Measurements from ENCODE around the gene CDH11.

Gene CDH11

GRCh38 chr16:64910356-64910755, 211.5 kb downstream of the CDH11 start:
- H3K36me3 ChIP-seq (ENCODE audit: control insufficient read depth, insufficient read depth, low read length): no peaks in the 10 kb centered on the region
- H3K4me1 ChIP-seq (ENCODE audit: control insufficient read depth, insufficient read depth, low read length, poor library complexity, severe bottlenecking): no peaks in the 10 kb centered on the region
- no peak overlapping the region for H3K4me3 ChIP-seq (ENCODE audit: insufficient read depth, low read depth, low read length, poor library complexity, severe bottlenecking)
- no peak overlapping the region for H3K27ac ChIP-seq (ENCODE audit: insufficient read depth, low read length, poor library complexity, severe bottlenecking)
- no peaks in the 10 kb centered on the region for H3K9me3 ChIP-seq (ENCODE audit: control insufficient read depth, low read length)
- no peak for DNase-seq
- no peaks in the 10 kb centered on the region for H3K27me3 ChIP-seq (replicated peaks; ENCODE audit: control insufficient read depth, insufficient read depth, low read length, poor library complexity, severe bottlenecking)

- H3K4me3 ChIP-seq (ENCODE audit: insufficient read depth, low read depth, low read length, poor library complexity, severe bottlenecking): no peak overlapping the region
- no peak overlapping the region for H3K27ac ChIP-seq (ENCODE audit: insufficient read depth, low read length, poor library complexity, severe bottlenecking)
- no peaks in the 10 kb centered on the region for H3K36me3 ChIP-seq (ENCODE audit: control insufficient read depth, insufficient read depth, low read length)
- no peaks in the 10 kb centered on the region for H3K9me3 ChIP-seq (ENCODE audit: control insufficient read depth, low read length)
- no peaks in the 10 kb centered on the region for H3K27me3 ChIP-seq (replicated peaks; ENCODE audit: control insufficient read depth, insufficient read depth, low read length, poor library complexity, severe bottlenecking)
- DNase-seq: no peak
- H3K4me1 ChIP-seq (ENCODE audit: control insufficient read depth, insufficient read depth, low read length, poor library complexity, severe bottlenecking): no peaks in the 10 kb centered on the region
These were observed 214.0 kb downstream of the CDH11 start for GRCh38 chr16:64907844-64908243.

GRCh38 chr16:64903770-64904169, 218.1 kb downstream of the CDH11 start:
- DNase-seq: no peak
- Histone ChIP-seq H3K4me1 (ENCODE audit: control insufficient read depth, insufficient read depth, low read length, poor library complexity, severe bottlenecking) (no peaks in the 10 kb centered on the region), H3K4me3 (ENCODE audit: insufficient read depth, low read depth, low read length, poor library complexity, severe bottlenecking) (no peak overlapping the region), H3K27ac (ENCODE audit: insufficient read depth, low read length, poor library complexity, severe bottlenecking) (no peak overlapping the region), H3K27me3 (replicated peaks; ENCODE audit: control insufficient read depth, insufficient read depth, low read length, poor library complexity, severe bottlenecking) (no peaks in the 10 kb centered on the region), H3K36me3 (ENCODE audit: control insufficient read depth, insufficient read depth, low read length) (no peaks in the 10 kb centered on the region), H3K9me3 (ENCODE audit: control insufficient read depth, low read length) (peaks cover 6% of the 10 kb centered on the region)

GRCh38 chr16:64900517-64900916, 221.3 kb downstream of the CDH11 start:
- H3K27ac ChIP-seq (ENCODE audit: insufficient read depth, low read length, poor library complexity, severe bottlenecking): no peak overlapping the region
- no peaks in the 10 kb centered on the region for H3K4me1 ChIP-seq (ENCODE audit: control insufficient read depth, insufficient read depth, low read length, poor library complexity, severe bottlenecking)
- no peaks in the 10 kb centered on the region for H3K36me3 ChIP-seq (ENCODE audit: control insufficient read depth, insufficient read depth, low read length)
- H3K4me3 ChIP-seq (ENCODE audit: insufficient read depth, low read depth, low read length, poor library complexity, severe bottlenecking): no peak overlapping the region
- H3K27me3 ChIP-seq (replicated peaks; ENCODE audit: control insufficient read depth, insufficient read depth, low read length, poor library complexity, severe bottlenecking): no peaks in the 10 kb centered on the region
- no peak for DNase-seq
- peaks cover 6% of the 10 kb centered on the region for H3K9me3 ChIP-seq (ENCODE audit: control insufficient read depth, low read length)

GRCh38 chr16:64900019-64900418, 221.8 kb downstream of the CDH11 start:
- no peaks in the 10 kb centered on the region for H3K36me3 ChIP-seq (ENCODE audit: control insufficient read depth, insufficient read depth, low read length)
- no peaks in the 10 kb centered on the region for H3K27me3 ChIP-seq (replicated peaks; ENCODE audit: control insufficient read depth, insufficient read depth, low read length, poor library complexity, severe bottlenecking)
- H3K27ac ChIP-seq (ENCODE audit: insufficient read depth, low read length, poor library complexity, severe bottlenecking): no peak overlapping the region
- no peaks in the 10 kb centered on the region for H3K4me1 ChIP-seq (ENCODE audit: control insufficient read depth, insufficient read depth, low read length, poor library complexity, severe bottlenecking)
- no peak for DNase-seq
- no peak overlapping the region for H3K4me3 ChIP-seq (ENCODE audit: insufficient read depth, low read depth, low read length, poor library complexity, severe bottlenecking)
- peaks cover 6% of the 10 kb centered on the region for H3K9me3 ChIP-seq (ENCODE audit: control insufficient read depth, low read length)

- DNase-seq: no peak
- peaks cover 6% of the 10 kb centered on the region for H3K9me3 ChIP-seq (ENCODE audit: control insufficient read depth, low read length)
- H3K27me3 ChIP-seq (replicated peaks; ENCODE audit: control insufficient read depth, insufficient read depth, low read length, poor library complexity, severe bottlenecking): no peaks in the 10 kb centered on the region
- H3K4me3 ChIP-seq (ENCODE audit: insufficient read depth, low read depth, low read length, poor library complexity, severe bottlenecking): no peak overlapping the region
- no peaks in the 10 kb centered on the region for H3K36me3 ChIP-seq (ENCODE audit: control insufficient read depth, insufficient read depth, low read length)
- no peaks in the 10 kb centered on the region for H3K4me1 ChIP-seq (ENCODE audit: control insufficient read depth, insufficient read depth, low read length, poor library complexity, severe bottlenecking)
- no peak overlapping the region for H3K27ac ChIP-seq (ENCODE audit: insufficient read depth, low read length, poor library complexity, severe bottlenecking)
These were observed 223.7 kb downstream of the CDH11 start for GRCh38 chr16:64898159-64898558.

Data from effector memory CD4-positive, alpha-beta T cell (primary cell).